MCF 10A (cell line): Measurements from ENCODE around the gene MAP7D1. TPM values are rescaled to one million over a fixed set of nuclear protein-coding genes. Genes with fewer than 3 reads are reported as not detected.

Experiments
- BruUV-seq: library from RNA; stranded (reverse); fragments of 400-500 nt; replicated peaks from 2 replicates; lab custom pipeline; 2021; lab: Mats Ljungman, UMichigan
- CTCF ChIA-PET: fragments of 300-600 bp; sonication (Branson Sonifier 250); formaldehyde crosslinking; extraction: SDS; loops from one replicate; lab custom pipeline; 2021; ENCODE audit warnings: antibody characterized with exemption, inconsistent platforms; lab: Yijun Ruan, JAX
- POLR2A ChIA-PET: fragments of 300-600, 350-650 bp; sonication (Branson Sonifier 250); formaldehyde crosslinking; extraction: SDS; loops from one replicate; lab custom pipeline; 2020; ENCODE audit warnings: antibody characterized with exemption, inconsistent platforms; lab: Yijun Ruan, JAX
- DNase-seq: peaks from one replicate; pipeline ENCODE4 v3.0.0-alpha.2; 2018; ENCODE audit not compliant: unreplicated experiment
- H3K27ac Mint-ChIP-seq: one replicate; pipeline ENCODE4 v1.8.0; 2022; ENCODE audit warnings: mild to moderate bottlenecking, low read depth, mixed read lengths; ENCODE audit not compliant: unreplicated experiment
- H3K27me3 Mint-ChIP-seq: one replicate; pipeline ENCODE4 v1.8.0; 2022; ENCODE audit warnings: mixed read lengths; ENCODE audit not compliant: insufficient read depth, unreplicated experiment
- H3K36me3 Mint-ChIP-seq: one replicate; pipeline ENCODE4 v1.8.0; 2022; ENCODE audit warnings: mild to moderate bottlenecking, moderate library complexity, mixed read lengths; ENCODE audit not compliant: insufficient read depth, unreplicated experiment
- H3K4me1 Mint-ChIP-seq: one replicate; pipeline ENCODE4 v1.8.0; 2022; ENCODE audit warnings: mixed read lengths; ENCODE audit not compliant: insufficient read depth, unreplicated experiment
- H3K4me3 Mint-ChIP-seq: one replicate; pipeline ENCODE4 v1.8.0; 2022; ENCODE audit warnings: mild to moderate bottlenecking, moderate library complexity, mixed read lengths; ENCODE audit not compliant: unreplicated experiment
- H3K9me3 Mint-ChIP-seq: one replicate; pipeline ENCODE4 v1.8.0; 2022; ENCODE audit warnings: mixed read lengths; ENCODE audit not compliant: unreplicated experiment
- CTCF ChIP-seq: fragments of 200-600 bp; IDR thresholded peaks from one replicate; pipeline ENCODE4 v1.8.0; 2022; ENCODE audit warnings: antibody characterized with exemption, mild to moderate bottlenecking; ENCODE audit not compliant: unreplicated experiment
- intact Hi-C: fragments of 100-400 bp; cut with micrococcal nuclease; formaldehyde crosslinking; loops from 2 replicates; pipeline ENCODE4 v1.14.1; 2022
- total RNA-seq: library from RNA; stranded (reverse); gene quantifications from 2 replicates; pipeline ENCODE4 v1.2.3, GENCODE V29; 2022

Gene MAP7D1
- total RNA-seq, 1 experiment from 2014 or later, result 170 TPM

DNA sequence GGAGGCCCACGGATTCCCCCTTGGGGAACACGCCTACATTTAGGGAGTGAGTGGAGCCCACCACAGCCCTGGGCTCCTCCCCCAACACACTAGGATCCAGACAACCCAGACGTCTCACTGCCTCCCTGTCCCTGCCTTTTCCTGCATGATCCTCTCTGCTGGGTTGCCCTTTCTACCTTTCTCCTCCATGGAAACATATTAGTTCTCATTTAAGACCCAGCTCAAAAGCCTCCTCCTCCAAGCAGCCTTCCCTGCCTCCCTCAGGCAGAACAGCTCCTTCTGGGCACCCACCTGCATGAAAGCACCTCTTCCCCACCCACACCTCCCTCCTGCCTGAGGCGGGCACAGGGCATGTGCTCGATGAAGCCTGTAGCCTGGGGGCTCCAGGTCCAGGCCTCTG lies 41.6 kb upstream of the MAP7D1 start:
- ChIA-PET CTCF (interaction anchor here (0.7 to 2.0 kb wide), 4 partner anchors 12 to 331 kb away, joined by 3 to 5 read pairs (median 3); no protein-coding TSS in a partner anchor), POLR2A (no interaction called here)
- no peak for DNase-seq
- intact Hi-C loops, result no loop called here
- no peak overlapping the region for H3K4me3 Mint-ChIP-seq
- BruUV-seq, result no TSS peak
- TF ChIP-seq CTCF, result no peak
- H3K4me1 Mint-ChIP-seq, result peaks cover under 1% of the 10 kb centered on the region
- no peak overlapping the region for H3K27ac Mint-ChIP-seq
- no peaks in the 10 kb centered on the region for H3K36me3 Mint-ChIP-seq
- H3K27me3 Mint-ChIP-seq, result no peaks in the 10 kb centered on the region
- H3K9me3 Mint-ChIP-seq, result no peaks in the 10 kb centered on the region

- no peaks in the 10 kb centered on the region for H3K9me3 Mint-ChIP-seq
- H3K4me3 Mint-ChIP-seq, result no peak overlapping the region
- no peaks in the 10 kb centered on the region for H3K27me3 Mint-ChIP-seq
- POLR2A ChIA-PET, result no interaction called here
- H3K4me1 Mint-ChIP-seq, result no peaks in the 10 kb centered on the region
- intact Hi-C loops, result no loop called here
- CTCF ChIA-PET, result interaction anchor here (0.7 to 2.0 kb wide), 3 partner anchors 15 to 72 kb away, joined by 3 to 5 read pairs (median 3); no protein-coding TSS in a partner anchor
- no peak for DNase-seq
- no peaks in the 10 kb centered on the region for H3K36me3 Mint-ChIP-seq
- BruUV-seq, result no TSS peak
- no peak overlapping the region for H3K27ac Mint-ChIP-seq
- no peak for TF ChIP-seq CTCF
Observed at GRCh38 chr1:36115200-36115669, 40.7 kb upstream of the MAP7D1 start.

DNA sequence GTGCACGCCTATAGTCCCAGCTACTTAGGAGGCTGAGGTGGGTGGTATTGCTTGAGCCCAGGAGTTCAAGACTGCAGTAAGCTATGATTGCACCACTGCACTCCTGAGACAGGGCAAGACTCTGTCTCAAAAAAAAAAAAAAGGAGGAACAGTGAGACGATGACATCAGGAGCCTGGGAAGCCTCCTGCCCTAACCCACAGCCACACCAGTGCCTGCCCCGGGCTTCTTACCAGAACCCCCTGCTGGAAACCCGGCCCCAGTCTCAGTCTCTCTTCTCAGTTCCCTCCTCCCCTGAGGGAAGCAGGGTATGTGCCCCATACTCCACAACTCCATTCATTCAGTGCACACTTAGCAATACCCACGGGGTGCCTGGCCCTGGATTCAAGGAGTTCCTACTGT lies 40.0 kb upstream of the MAP7D1 start:
- no peaks in the 10 kb centered on the region for H3K9me3 Mint-ChIP-seq
- POLR2A ChIA-PET, result no interaction called here
- H3K4me3 Mint-ChIP-seq, result no peak overlapping the region
- H3K27ac Mint-ChIP-seq, result no peak overlapping the region
- H3K4me1 Mint-ChIP-seq, result no peaks in the 10 kb centered on the region
- H3K36me3 Mint-ChIP-seq, result no peaks in the 10 kb centered on the region
- DNase-seq, result no peak
- CTCF ChIA-PET, result interaction anchor here (0.6 to 2.0 kb wide), 4 partner anchors 9 to 136 kb away, joined by 3 to 5 read pairs (median 4); no protein-coding TSS in a partner anchor
- TF ChIP-seq CTCF, result no peak
- no peaks in the 10 kb centered on the region for H3K27me3 Mint-ChIP-seq
- BruUV-seq, result no TSS peak
- intact Hi-C loops, result no loop called here

DNA sequence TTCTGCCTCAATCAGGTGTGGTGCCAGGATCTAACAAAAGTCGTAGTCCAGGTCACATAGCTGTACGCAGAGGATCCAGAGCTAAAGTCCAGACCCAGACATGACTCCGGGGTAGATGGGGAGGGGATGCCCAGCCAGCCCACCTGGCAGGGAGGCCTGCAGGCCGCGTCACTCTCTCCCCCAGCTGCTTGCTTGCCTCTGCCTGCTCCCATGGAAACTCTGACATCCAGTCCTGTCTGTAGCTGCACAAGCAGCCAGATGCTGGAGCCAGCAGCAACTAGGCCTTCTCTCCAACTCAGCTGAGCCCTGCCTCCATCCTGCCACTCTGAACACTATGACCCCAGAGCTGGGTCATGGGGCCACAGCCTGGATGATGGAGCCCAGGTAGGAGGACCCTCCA lies 39.1 kb upstream of the MAP7D1 start:
- Mint-ChIP-seq H3K4me3 (no peak overlapping the region), H3K27me3 (no peaks in the 10 kb centered on the region), H3K27ac (no peak overlapping the region), H3K36me3 (no peaks in the 10 kb centered on the region), H3K4me1 (no peaks in the 10 kb centered on the region), H3K9me3 (no peaks in the 10 kb centered on the region)
- DNase-seq, result no peak
- no peak for TF ChIP-seq CTCF
- ChIA-PET POLR2A (no interaction called here), CTCF (interaction anchor here (0.8 to 1.3 kb wide), 3 partner anchors 18 to 101 kb away, joined by 3 to 4 read pairs (median 3); no protein-coding TSS in a partner anchor)
- BruUV-seq, result no TSS peak
- intact Hi-C loops, result no loop called here
